ENCODE results near the gene TAS2R3. TPM values are rescaled to one million over a fixed set of nuclear protein-coding genes. Genes with fewer than 3 reads are reported as not detected.

Gene TAS2R3
- total and polyA plus RNA-seq, 9 of the 15 experiments (the other 6 are each of a cell fraction or from before 2014, with no cell fraction given), result 0.37 to 1.9 (median 1.2) TPM; not detected in 2

- in situ Hi-C loops (cut with MboI), result no loop called here
- H4K20me1 ChIP-seq (replicated peaks; ENCODE audit: control insufficient read depth, insufficient read depth, low read length), result no peaks in the 10 kb centered on the region
- DNase-seq (ENCODE audit: extremely low read depth in 1 of 4, low spot score in 3 of 4), result no peak
- H3K36me3 ChIP-seq (ENCODE audit: control insufficient read depth, insufficient read depth, low read length), result no peaks in the 10 kb centered on the region
- FAIRE-seq, result no peak
- ATAC-seq, result no peak
- no peak overlapping the region for H3K4me2 ChIP-seq (ENCODE audit: insufficient read depth, low read length)
- H3K9me1 ChIP-seq (ENCODE audit: control insufficient read depth, insufficient read depth, low read length), result no peaks in the 10 kb centered on the region
- TF ChIP-seq, protein P1, sequence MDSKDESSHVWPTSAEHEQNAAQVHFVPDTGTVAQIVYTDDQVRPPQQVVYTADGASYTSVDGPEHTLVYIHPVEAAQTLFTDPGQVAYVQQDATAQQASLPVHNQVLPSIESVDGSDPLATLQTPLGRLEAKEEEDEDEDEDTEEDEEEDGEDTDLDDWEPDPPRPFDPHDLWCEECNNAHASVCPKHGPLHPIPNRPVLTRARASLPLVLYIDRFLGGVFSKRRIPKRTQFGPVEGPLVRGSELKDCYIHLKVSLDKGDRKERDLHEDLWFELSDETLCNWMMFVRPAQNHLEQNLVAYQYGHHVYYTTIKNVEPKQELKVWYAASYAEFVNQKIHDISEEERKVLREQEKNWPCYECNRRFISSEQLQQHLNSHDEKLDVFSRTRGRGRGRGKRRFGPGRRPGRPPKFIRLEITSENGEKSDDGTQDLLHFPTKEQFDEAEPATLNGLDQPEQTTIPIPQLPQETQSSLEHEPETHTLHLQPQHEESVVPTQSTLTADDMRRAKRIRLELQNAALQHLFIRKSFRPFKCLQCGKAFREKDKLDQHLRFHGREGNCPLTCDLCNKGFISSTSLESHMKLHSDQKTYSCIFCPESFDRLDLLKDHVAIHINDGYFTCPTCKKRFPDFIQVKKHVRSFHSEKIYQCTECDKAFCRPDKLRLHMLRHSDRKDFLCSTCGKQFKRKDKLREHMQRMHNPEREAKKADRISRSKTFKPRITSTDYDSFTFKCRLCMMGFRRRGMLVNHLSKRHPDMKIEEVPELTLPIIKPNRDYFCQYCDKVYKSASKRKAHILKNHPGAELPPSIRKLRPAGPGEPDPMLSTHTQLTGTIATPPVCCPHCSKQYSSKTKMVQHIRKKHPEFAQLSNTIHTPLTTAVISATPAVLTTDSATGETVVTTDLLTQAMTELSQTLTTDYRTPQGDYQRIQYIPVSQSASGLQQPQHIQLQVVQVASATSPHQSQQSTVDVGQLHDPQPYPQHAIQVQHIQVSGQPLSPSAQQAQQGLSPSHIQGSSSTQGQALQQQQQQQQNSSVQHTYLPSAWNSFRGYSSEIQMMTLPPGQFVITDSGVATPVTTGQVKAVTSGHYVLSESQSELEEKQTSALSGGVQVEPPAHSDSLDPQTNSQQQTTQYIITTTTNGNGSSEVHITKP (IDR thresholded peaks at IDR 0.05; ENCODE audit: partially characterized antibody), result no peak
- no peak for TF ChIP-seq CSDE1 (IDR thresholded peaks at IDR 0.05)
- TF ChIP-seq DPF2 (IDR thresholded peaks at IDR 0.05), result no peak
- no peak for TF ChIP-seq E2F6 (IDR thresholded peaks at IDR 0.05; ENCODE audit: borderline replicate concordance in 1 of 2, extremely low read depth in 1 of 2, insufficient read depth in 1 of 2, insufficient read length in 1 of 2, low read depth in 1 of 2, low read length in 1 of 2, poor library complexity in 1 of 2, severe bottlenecking in 1 of 2)
- no peak for TF ChIP-seq ZNF75A (CRISPR knock-in tag; IDR thresholded peaks at IDR 0.05)
- no peak for TF ChIP-seq ZNF518B (CRISPR knock-in tag; IDR thresholded peaks at IDR 0.05)
- TF ChIP-seq, protein P2, sequence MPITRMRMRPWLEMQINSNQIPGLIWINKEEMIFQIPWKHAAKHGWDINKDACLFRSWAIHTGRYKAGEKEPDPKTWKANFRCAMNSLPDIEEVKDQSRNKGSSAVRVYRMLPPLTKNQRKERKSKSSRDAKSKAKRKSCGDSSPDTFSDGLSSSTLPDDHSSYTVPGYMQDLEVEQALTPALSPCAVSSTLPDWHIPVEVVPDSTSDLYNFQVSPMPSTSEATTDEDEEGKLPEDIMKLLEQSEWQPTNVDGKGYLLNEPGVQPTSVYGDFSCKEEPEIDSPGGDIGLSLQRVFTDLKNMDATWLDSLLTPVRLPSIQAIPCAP (CRISPR knock-in tag; IDR thresholded peaks at IDR 0.05; ENCODE audit: borderline replicate concordance), result no peak
- TF ChIP-seq SNRNP70 (optimal IDR thresholded peaks at IDR 0.05; ENCODE audit: low read depth, low read length), result no peak
- TF ChIP-seq ELF1 (tag; IDR thresholded peaks at IDR 0.05), result no peak
- no peak for TF ChIP-seq GATA2 (CRISPR knock-in tag; IDR thresholded peaks at IDR 0.05)
- H3K4me1 ChIP-seq (replicated peaks in 1 of 2; ENCODE audit: control insufficient read depth in 2 of 2, insufficient read depth in 2 of 2, low read length in 2 of 2), result no peaks in the 10 kb centered on the region
- POLR2A ChIA-PET, result interaction anchor here (0.6 to 1.4 kb wide), 4 partner anchors 14 to 19 kb away, joined by 3 to 4 read pairs (median 4); partner anchors contain the start of gene SSBP1
- no TSS peak for BruUV-seq (replicated peaks)
- H3K4me3 ChIP-seq, result no peak overlapping the region
- CTCF ChIA-PET (ENCODE audit: low intra/inter-chr PET ratio), result no interaction called here
- WGBS (ENCODE audit: insufficient coverage, low coverage, missing lambda C conversion rate), result 0% methylated on average over 2 of the region's 2 CpGs
- intact Hi-C loops (cut with micrococcal nuclease), result no loop called here
- no peak overlapping the region for H3K27ac ChIP-seq (ENCODE audit: extremely low read depth, low read depth, low read length)
- H3K9ac ChIP-seq (ENCODE audit: insufficient read depth in 1 of 2, low read depth in 2 of 2, low read length in 2 of 2), result no peak overlapping the region
- peaks cover 11 to 23% of the 10 kb centered on the region in 2 experiments for H3K27me3 ChIP-seq (ENCODE audit: control insufficient read depth in 2 of 2, insufficient read depth in 2 of 2, low read length in 2 of 2)
- H2AFZ ChIP-seq (ENCODE audit: low read depth, low read length), result no peak overlapping the region
- H3K79me2 ChIP-seq (ENCODE audit: control insufficient read depth, insufficient read depth, low read length), result no peaks in the 10 kb centered on the region
- H3K9me3 ChIP-seq (replicated peaks; ENCODE audit: control insufficient read depth, insufficient read depth, low read depth, low read length), result no peaks in the 10 kb centered on the region
These were observed 41.4 kb upstream of the TAS2R3 start for GRCh38 chr7:141722529-141722928.
